Colonic mucosa (tissue), 4 donors: ENCODE results near the gene ARHGAP23. TPM values are rescaled to one million over a fixed set of nuclear protein-coding genes. Genes with fewer than 3 reads are reported as not detected.

Source experiments
- DNase-seq: peaks from one replicate; pipeline ENCODE4 v3.0.0-alpha.2; 2020
- H3K27ac ChIP-seq: fragments of 200-600 bp; one replicate; pipeline ENCODE4 v1.8.0; 2021
- H3K27me3 ChIP-seq: fragments of 200-600 bp; one replicate; pipeline ENCODE4 v1.8.0; 2021
- H3K36me3 ChIP-seq: fragments of 200-600 bp; one replicate; pipeline ENCODE4 v1.8.0; 2021
- H3K4me1 ChIP-seq: fragments of 200-600 bp; one replicate; pipeline ENCODE4 v1.8.0; 2021; ENCODE audit warnings: mild to moderate bottlenecking
- H3K4me3 ChIP-seq: fragments of 200-600 bp; one replicate; pipeline ENCODE4 v1.8.0; 2021
- H3K9ac ChIP-seq, 2 donors: one replicate each; pipeline ENCODE4 v1.7.0; 2013; ENCODE audit warnings: control low read depth in 2 of 2, low read depth in 2 of 2, low read length in 2 of 2
- H3K9me3 ChIP-seq: fragments of 200-600 bp; one replicate; pipeline ENCODE4 v1.8.0; 2021
- intact Hi-C: fragments of 100-400 bp; cut with DNase I; formaldehyde crosslinking; loops from one replicate; pipeline ENCODE4 v1.14.1; 2022
- total RNA-seq, 2 donors: library from RNA; stranded (reverse); fragmentation: NEBNext Ultra II Directional in 1 of 2; extraction: Animal tissue kit (Norgen Biotek cat#: 25700) in 1 of 2; gene quantifications; one replicate each; pipeline ENCODE4 v1.2.1, GENCODE V29; 2021
- TF ChIP-seq, protein P1 (sequence below): fragments of 200-600 bp; IDR thresholded peaks from one replicate; pipeline ENCODE4 v1.8.0; 2022; ENCODE audit warnings: antibody characterized with exemption, mild to moderate bottlenecking
- donor health status: healthy.
- donor health status: DM: no; HTN: no; CAD: no.
- donor health status: DM: no; HTN: no; CAD: no.

Gene ARHGAP23
- total RNA-seq, 2 donors from 2014 or later, result 4.0 to 14.1 TPM

DNA sequence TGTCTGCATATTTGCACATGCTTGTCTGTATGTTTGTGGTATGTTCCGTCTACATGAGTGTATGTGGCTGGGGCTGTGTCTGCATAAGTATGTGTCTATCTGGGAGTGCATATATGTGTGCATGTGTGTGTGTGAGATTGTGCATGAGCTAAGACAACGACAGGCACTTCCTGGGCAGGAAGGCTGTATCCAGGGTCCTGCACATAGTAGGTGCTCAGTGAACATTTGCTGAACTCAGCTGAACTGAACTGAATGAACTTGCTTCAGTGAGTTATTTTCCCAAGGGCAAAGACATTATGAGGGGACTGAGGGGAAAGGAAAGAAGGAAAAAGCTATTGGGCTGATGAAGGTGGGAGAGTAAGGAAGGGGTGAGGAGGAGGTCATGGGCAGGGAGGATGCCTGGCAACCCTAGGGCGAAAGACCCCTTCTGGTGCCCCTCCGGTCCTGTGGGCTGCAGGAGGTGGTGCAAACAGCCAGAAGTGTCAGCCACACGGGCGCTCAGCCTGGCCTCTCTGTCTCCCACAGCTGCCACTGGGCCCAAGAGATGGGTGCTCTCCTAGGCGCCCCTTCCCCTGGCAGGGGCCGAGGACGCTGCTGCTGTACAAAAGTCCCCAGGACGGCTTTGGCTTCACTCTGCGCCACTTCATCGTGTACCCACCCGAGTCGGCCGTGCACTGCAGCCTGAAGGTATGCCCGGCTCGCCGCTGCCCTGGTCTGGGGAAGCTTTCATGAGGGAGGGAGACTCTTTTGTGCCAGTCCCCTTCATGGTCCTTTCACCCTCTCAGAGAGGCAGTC is 29.5 kb downstream of the ARHGAP23 start:
- Histone ChIP-seq H3K4me1 (no peaks in the 10 kb centered on the region), H3K36me3 (no peaks in the 10 kb centered on the region), H3K27ac (no peak overlapping the region), H3K4me3 (no peak overlapping the region), H3K27me3 (no peaks in the 10 kb centered on the region), H3K9ac (no peak overlapping the region), H3K9me3 (no peaks in the 10 kb centered on the region)
- TF ChIP-seq, protein P1, sequence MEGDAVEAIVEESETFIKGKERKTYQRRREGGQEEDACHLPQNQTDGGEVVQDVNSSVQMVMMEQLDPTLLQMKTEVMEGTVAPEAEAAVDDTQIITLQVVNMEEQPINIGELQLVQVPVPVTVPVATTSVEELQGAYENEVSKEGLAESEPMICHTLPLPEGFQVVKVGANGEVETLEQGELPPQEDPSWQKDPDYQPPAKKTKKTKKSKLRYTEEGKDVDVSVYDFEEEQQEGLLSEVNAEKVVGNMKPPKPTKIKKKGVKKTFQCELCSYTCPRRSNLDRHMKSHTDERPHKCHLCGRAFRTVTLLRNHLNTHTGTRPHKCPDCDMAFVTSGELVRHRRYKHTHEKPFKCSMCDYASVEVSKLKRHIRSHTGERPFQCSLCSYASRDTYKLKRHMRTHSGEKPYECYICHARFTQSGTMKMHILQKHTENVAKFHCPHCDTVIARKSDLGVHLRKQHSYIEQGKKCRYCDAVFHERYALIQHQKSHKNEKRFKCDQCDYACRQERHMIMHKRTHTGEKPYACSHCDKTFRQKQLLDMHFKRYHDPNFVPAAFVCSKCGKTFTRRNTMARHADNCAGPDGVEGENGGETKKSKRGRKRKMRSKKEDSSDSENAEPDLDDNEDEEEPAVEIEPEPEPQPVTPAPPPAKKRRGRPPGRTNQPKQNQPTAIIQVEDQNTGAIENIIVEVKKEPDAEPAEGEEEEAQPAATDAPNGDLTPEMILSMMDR, result no peak
- intact Hi-C loops, result no loop called here
- no peak for DNase-seq

DNA sequence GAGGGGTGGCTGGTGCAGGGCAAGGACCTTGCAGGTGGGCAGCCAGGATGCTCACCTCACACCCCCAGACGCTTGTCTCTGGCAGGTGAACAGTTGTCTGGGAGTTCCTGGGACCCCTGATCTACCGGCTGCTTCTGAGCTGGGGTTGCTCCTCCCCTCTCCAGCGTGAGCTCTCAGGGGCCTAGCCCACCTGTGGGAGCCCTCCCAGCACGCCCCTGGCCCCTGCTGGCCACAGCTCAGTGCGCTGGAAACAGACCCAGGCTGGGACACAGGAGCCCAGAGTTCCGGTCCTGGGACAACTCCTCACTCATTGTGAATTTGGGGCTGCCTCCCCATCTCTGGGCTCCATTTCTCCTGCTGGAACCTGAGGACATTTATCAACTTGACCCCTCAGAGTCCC is 30.3 kb downstream of the ARHGAP23 start:
- intact Hi-C loops, result no loop called here
- no peaks in the 10 kb centered on the region for H3K4me1 ChIP-seq
- TF ChIP-seq, protein P1, result no peak

DNA sequence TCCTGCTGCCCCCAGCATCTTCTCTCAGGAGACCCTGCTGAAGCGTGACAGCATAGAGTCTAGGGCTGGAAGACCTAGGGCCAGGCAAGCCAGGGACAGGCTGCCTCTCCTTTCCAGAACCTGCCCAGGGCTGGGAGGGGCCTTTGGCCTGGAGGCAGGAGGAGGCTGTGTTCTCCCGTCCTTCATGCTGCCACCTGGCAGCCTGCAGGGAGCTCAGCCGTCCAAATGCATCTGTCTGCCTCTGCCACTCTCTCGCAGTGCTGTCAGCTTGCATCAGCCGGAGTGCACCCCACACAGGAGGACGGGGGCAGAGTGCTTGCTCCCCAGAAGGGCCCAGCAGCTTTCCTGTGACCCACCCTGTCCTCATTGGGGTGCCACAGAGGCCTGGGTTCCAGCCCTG is 31.3 kb downstream of the ARHGAP23 start:
- Histone ChIP-seq H3K36me3 (no peaks in the 10 kb centered on the region), H3K4me1 (no peaks in the 10 kb centered on the region)
- intact Hi-C loops, result no loop called here

More for the DNA sequence above, 30.3 kb downstream of the ARHGAP23 start:
- Histone ChIP-seq H3K4me3 (no peak overlapping the region), H3K27ac (no peak overlapping the region), H3K27me3 (no peaks in the 10 kb centered on the region), H3K9me3 (no peaks in the 10 kb centered on the region), H3K36me3 (no peaks in the 10 kb centered on the region), H3K9ac (no peak overlapping the region)
- no peak for DNase-seq

DNA sequence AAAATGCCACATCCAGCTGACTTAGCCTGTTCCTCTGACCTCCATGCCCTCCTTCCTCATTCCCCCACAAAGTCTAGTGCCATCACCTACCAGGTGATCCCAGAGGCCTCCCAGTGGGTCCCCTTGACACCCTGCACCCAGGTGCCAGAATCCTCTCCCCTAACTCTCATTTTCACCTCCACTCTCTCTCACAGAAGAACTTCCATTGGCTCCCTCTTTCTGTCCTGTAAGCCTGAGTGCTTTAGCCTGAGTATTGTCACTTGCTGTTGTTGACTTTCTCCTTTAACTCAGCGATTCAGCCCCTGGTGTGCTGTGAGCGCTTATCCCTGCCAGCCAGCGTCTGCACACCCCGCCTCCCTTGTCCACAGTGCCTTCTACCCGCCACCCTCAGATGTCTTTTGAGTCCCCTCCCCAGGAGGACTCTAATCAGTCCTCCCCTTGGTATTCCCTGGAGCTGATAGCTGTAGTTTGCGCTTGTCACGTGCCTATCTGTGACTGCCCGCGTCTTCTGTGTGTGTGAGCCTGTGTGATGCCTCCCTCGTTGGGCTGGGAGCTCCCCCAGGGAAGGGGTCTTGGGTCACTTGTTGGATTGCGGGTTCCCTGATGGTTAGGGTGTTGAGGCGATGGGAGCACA is 31.9 kb downstream of the ARHGAP23 start:
- Histone ChIP-seq H3K27ac (no peak overlapping the region), H3K4me3 (no peak overlapping the region), H3K9ac (no peak overlapping the region), H3K27me3 (no peaks in the 10 kb centered on the region), H3K36me3 (no peaks in the 10 kb centered on the region), H3K4me1 (no peaks in the 10 kb centered on the region), H3K9me3 (no peaks in the 10 kb centered on the region)
- no peak for DNase-seq
- intact Hi-C loops, result no loop called here
- TF ChIP-seq, protein P1, result no peak

More for the DNA sequence above, 31.3 kb downstream of the ARHGAP23 start:
- H3K27me3 ChIP-seq, result no peaks in the 10 kb centered on the region
- TF ChIP-seq, protein P1, result no peak
- DNase-seq, result no peak
- H3K9ac ChIP-seq, result no peak overlapping the region
- no peak overlapping the region for H3K27ac ChIP-seq
- H3K4me3 ChIP-seq, result no peak overlapping the region
- no peaks in the 10 kb centered on the region for H3K9me3 ChIP-seq

DNA sequence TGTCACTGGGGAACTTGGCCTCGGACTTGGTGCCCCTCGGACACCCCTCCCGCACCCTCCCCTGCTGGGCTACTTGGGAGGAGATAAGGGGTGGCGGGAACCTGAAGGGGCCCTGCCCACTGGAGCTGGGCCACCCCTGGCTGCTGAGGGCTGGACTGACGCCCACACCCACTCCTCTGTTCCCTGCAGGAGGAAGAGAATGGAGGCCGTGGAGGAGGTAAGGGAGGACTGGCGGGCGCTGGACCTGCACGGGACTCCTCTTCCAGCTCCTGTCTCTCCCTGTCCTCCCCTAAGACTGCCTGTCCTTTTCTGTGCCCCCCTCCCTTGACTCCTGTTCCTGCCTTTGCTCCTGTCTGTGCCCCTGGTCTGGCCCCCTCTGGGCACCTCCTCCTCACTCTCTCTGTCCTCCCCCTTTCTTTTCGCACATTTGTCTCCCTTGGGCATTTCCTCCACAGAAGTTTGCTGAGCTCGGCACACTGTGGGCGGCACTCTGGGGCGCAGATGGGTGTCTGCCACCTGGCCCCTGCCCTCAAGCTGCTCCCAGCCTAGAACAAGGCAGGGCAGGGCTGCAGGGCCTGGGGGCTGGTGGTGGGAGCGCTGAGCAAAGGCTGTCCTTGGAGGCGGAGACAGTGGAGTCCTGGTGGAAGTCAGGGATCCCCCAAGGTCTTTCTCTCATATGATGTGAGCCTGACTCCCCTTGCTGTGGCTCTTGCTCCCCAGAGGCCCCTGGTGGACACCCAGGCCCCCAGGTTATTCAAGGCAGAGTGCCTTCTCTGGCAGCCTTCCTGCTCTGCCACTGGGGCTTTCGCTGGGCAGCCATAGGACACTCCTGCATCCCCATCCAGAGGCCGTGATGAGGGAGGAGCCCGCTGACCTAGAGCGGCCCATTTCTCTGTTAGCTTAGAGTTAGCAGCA is 32.7 kb downstream of the ARHGAP23 start:
- Histone ChIP-seq H3K27ac (no peak overlapping the region), H3K9ac (no peak overlapping the region), H3K4me3 (no peak overlapping the region), H3K4me1 (no peaks in the 10 kb centered on the region), H3K36me3 (no peaks in the 10 kb centered on the region), H3K9me3 (no peaks in the 10 kb centered on the region), H3K27me3 (no peaks in the 10 kb centered on the region)
- TF ChIP-seq, protein P1, result no peak
- intact Hi-C loops, result no loop called here
- no peak for DNase-seq
